GM18951 (cell line): ENCODE data around the gene ZC2HC1B.

Experiments
- POLR2A ChIP-seq: IDR thresholded peaks from 4 replicates; pipeline ENCODE4 v1.6.1; 2011; ENCODE audit warnings: mild to moderate bottlenecking; ENCODE audit not compliant: insufficient read length, insufficient read depth; ENCODE audit errors: extremely low read depth
- in situ Hi-C: fragments of 300-500 bp; cut with MboI; formaldehyde crosslinking; loops from one replicate; pipeline ENCODE4 v1.12.0; 2022; ENCODE audit warnings: low sequenced_read_pairs, mixed read lengths, inconsistent platforms; ENCODE audit not compliant: unreplicated experiment

Gene ZC2HC1B

DNA sequence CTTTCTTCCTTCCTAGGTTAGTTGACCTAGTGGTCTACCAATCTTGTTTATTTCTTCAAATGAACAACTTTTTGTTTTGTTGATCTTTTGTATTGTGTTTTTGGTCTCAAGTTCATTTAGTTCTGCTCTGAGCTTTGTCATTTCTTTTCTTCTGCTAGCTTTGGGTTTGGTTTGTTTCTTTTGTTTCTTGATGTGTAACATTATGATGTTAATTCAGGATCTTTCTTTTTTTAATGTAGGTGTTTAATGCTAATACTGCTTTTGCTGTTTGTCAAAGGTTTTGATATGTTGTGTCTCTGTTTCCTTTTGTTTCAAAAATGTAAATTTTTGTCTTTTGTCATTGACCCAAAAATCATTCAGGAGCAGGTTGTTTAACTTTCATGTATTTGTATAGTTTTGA, 65.7 kb downstream of the ZC2HC1B start:
- in situ Hi-C loops = no loop called here
- TF ChIP-seq POLR2A = no peak

DNA sequence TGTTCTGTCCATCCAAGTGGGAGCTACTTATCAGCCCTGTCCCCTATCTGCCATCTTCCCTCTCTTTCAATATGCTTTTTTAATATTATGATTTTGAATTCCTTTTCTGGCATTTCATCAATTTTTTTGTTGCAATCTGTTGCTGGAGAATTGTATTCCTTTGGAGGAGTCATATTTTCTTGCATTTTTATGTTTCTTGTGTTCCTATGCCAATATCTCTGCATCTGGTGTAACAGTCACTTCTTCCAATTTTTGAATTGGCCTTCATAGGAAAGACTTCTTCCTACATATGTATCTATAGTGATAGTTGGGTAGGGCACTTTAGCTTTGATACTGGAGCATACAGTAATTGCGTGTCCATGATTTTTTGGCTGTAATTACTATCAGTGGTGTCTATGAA, 70.1 kb downstream of the ZC2HC1B start:
- in situ Hi-C loops = no loop called here
- no peak for TF ChIP-seq POLR2A

DNA sequence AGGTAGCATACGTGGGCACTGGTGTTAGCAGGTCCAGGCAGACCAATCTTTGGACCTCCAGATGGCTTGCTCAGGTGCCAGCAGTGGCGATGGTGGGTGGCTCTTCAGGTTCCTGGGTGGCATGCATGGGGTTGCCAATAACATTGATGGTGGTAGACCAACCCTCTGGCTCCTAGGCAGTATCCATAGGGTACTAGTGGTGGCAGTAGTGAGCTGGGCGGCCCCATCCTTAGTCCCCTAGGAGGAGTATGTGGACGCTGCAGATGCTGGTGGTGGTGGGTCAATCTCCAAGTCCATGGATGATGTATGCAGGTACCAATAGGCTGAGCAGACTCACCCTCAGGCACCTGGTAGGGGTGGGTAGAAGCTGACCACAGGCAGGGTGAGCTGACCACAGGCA, 70.6 kb downstream of the ZC2HC1B start:
- no peak for TF ChIP-seq POLR2A
- in situ Hi-C loops = no loop called here

DNA sequence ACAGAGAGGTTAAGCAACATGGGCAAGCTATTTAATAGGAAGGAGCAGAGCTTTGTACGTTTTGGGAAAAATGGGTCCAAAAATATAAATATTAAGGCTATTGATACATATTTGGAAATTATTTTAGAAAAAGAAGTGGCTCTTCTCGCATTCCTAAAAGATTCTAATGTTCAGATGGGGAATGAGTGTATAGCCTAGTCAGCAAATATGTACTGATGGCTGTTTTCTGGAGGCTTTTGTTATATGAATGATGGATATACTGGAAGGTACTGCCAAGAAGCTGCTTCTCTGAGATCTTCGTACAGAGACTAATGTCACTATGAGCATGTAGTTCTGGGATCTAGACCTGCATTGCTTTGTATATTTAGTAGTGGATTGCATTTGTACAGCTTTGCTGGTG, 72.1 kb downstream of the ZC2HC1B start:
- TF ChIP-seq POLR2A = no peak
- in situ Hi-C loops = no loop called here

DNA sequence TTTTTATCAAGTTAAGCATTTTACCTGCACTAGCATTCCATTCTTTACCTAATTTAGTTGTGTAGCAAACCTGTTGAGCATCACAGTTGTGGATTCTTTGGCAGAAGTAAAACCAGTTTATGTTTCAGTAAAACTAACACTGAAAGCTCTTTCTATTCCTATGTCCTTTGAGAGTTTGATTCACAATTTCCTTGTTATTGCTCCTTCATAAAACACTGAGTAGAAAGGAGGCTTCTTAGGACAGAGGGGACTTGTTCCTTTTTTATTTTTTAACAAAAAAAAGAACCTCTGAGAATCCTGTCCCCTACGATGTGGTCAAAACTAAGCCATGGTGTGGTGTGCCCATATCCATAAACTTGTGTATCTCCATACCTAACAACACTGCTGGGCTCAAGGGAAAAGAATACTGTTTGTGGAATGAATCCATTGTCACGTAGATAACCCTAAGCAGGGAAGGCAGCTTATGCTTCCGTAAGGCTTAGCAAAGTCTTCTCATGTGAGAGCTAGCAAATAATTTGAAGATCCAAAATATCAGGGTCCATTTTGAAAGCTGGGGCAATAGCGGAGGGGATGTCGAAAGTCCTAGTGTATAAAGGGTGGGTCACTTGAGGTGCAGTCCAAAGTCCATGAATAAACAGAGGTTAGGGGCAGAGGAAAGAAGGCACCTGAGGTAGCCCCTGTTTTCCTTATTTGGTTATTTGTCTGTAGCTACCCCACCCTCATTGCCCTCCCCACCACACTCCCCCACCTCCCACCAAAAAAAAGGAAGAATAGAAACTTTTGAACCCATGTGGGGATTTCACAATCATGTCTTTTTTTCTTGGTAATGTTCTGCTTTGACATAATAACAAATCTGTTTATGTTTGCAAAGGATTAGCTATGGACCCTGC, 72.7 kb downstream of the ZC2HC1B start:
- TF ChIP-seq POLR2A = no peak
- in situ Hi-C loops = no loop called here

DNA sequence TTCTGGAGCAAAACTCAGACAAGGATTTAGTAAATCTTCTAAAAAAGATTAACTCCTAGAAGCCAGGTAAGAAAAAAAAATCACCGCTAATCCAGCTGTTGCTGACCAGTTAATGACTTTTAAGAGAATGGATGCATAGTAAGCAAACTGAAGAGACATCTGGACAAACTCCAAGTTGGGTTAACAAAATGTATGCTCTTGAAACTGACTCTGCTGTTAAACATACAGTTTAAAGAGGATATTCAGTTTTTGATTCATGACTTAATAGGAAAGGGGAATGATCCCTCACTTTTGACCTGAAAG, 73.3 kb downstream of the ZC2HC1B start:
- in situ Hi-C loops = no loop called here

DNA sequence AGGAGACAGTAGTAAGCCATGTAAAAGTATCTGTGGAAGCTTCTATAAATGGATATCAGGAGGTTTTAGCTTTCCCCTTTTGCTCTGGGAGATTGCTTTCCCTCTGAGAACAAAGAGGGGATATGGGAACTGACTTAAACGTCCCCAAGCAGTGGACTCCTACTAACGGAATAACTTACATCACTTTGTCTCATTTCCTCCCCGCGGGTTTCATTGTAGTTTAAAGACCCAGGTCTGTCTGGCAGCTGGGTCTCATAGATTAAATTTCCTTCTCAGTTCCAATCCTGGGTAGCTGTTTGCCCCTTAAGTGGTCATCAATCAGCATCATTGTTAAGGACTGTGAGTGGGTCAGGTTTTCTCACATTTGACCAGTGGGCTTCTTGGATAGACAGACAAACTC, 75.1 kb downstream of the ZC2HC1B start:
- TF ChIP-seq POLR2A = no peak
- in situ Hi-C loops = no loop called here

More for the DNA sequence above, 73.3 kb downstream of the ZC2HC1B start:
- no peak for TF ChIP-seq POLR2A

DNA sequence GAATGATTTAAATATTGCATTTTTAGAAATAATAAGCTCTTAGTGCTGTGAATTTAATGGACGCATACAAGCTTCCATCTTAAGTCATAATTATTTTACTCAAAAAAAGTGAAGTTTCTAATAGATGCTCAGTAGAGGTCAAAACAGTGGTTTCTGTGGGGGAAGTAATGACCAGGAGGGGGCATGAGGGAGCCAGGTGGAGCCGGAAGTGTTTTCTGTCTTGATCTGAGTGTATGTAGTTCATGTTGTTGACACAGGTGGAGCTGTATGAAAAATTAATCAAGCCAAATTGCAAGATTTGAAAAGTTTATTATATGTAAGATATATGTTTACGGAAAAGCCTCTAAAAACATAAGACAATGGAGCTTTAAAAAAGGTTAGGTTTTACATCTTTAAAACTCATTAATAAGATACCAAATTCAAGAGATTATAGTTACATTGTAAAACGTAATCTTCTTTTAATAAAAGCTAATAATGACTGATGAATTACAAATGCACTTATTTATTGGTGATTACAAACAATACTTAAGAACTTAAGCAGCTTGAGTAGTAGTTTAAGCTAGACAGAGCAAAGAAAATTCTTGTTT, 75.8 kb downstream of the ZC2HC1B start:
- no peak for TF ChIP-seq POLR2A
- in situ Hi-C loops = no loop called here

DNA sequence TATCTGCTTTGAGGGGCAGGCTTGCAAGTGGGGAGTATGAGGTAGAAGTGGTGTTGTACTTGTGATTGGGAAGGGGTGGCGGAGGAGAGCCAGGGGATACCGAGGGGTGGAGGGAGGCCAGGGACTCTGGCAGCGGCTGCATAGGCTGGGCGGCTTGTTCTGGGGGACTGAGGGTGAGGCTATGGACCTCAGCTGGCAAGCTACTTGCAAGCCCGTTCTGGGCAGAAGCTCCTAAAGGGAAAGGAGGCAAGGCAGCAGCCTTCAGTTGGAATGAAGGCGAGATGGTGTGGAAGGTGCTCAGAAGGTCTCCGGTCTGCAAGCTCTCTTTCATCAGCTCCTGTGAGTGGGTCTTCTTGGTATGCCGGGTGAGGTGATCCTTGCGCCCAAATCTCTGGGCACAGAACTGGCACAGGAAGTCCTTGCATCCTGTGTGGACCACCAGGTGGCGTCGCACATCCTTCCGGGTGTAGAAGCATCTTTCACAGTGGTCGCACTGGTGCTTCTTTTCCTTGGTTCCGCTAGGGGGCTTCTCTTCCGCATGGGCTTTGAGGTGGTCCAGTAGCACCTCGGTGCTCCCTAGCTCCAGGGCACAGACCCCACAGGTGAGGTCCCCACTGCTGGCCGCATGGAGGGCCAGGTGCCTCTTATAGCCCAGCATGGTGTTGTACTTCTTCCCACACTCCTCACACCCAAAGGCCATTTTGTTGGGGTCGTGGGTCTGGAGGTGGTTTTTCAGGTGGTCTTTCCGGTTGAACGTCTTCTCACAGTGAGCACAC, 77.8 kb downstream of the ZC2HC1B start:
- TF ChIP-seq POLR2A = no peak
- in situ Hi-C loops = no loop called here

DNA sequence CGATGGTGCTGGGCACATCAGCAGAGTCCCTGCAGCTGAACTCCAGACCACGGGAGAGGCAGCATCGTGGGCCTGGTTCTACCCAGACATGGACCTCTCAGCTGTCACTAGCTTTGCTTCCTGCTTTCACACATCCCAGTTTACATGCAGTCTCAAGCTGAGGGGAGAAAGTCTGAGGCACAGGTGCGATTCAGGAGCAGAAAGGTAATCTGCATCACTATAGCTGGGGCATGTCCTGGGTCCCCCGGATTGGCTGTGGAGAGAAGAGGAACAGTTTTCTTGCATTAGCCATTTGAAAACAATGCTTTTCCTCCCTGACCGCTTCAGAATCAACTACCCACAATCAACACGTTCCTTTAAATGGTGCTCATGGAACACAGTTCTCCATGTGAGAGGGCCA, 83.9 kb downstream of the ZC2HC1B start:
- TF ChIP-seq POLR2A = no peak
- in situ Hi-C loops = no loop called here

DNA sequence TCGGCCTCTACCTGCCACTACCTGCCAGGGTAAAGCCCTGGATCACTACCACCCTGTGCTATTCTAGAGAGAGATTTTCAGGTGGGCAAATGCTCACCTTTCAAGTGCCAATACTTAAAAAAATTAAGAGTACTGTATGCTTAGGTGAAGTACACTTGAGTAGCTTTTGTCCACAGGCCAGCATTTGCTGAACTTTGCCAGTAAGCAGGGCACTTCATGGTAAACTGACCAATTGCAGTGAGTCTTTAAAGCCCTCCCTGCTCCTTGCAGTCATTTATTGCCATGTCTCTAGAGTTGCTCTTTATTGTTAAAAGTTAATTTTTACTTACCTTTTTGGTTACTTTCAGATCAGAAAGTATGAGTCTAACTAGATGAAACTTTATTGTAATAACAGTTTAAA, 85.3 kb downstream of the ZC2HC1B start:
- in situ Hi-C loops = no loop called here
- TF ChIP-seq POLR2A = no peak

DNA sequence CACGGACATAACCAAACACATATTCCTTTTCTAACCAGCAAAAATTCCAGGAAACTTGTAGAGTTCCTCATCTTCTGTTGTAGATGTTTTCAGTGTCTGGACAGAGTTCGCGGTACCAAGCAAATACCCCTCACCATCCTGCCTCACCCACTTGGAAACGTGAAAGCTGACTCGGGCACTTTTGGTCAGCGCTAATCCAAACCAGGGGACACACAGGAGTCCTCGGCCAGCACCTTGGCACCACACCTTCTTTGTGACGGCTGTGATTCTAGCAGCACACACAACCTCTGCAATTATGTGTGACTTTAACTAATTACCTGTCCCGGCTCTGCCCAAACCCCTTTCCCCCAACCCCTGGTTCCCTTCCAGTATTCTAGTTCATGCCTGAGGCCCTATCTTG, 85.7 kb downstream of the ZC2HC1B start:
- in situ Hi-C loops = no loop called here
- TF ChIP-seq POLR2A = no peak

DNA sequence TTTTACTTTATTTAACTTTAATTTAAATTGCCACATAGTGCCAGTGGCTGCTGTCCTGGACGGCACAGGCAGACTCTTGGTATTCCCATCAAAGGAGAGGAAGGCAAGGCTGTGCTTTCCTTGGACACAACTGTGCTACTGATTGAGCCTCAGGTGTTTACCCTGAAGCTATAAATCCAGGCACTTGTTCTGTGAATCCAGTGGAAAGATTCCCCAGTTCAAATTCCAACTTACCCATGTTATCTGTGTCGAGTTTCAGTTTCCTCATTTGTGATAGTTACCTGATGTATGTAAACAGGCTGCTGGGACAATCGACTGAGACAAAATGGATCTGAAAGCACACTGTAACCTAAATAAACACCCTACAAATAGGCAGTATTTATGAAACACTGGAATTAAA, 86.6 kb downstream of the ZC2HC1B start:
- no peak for TF ChIP-seq POLR2A
- in situ Hi-C loops = no loop called here
